Left colon (tissue), 2 donors: ENCODE data around the gene DAAM1. TPM values are rescaled to one million over a fixed set of nuclear protein-coding genes. Genes with fewer than 3 reads are reported as not detected.

Experiments used
- ATAC-seq: fragments of 200-7000 bp; cut with Tn5 transposase; one replicate; pipeline ENCODE4 v1.9.1; 2020; ENCODE audit warnings: mild to moderate bottlenecking, moderate library complexity
- DNase-seq, 2 donors: peaks; one replicate each; pipeline ENCODE4 v3.0.0-alpha.2; 2020
- intact Hi-C, 2 donors: fragments of 100-400 bp; cut with DNase I in 1 of 2; cut with micrococcal nuclease in 1 of 2; formaldehyde crosslinking; loops; one replicate each; pipeline versions ENCODE4 v1.11.2 to v1.14.0; 2022; cut with DNase I, micrococcal nuclease
- total RNA-seq, 2 donors: library from RNA; stranded (reverse); fragmentation: NEBNext Ultra II Directional; extraction: Animal tissue kit (Norgen Biotek cat#: 25700); gene quantifications; one replicate each; pipeline ENCODE4 v1.2.1, GENCODE V29; 2021
- donor health status: DM: no; HTN: no; CAD: no.
- donor health status: DM: yes; HTN: yes; CAD: no.

Gene DAAM1
- total RNA-seq, 2 donors from 2014 or later = 38.1 to 61.5 TPM

DNA sequence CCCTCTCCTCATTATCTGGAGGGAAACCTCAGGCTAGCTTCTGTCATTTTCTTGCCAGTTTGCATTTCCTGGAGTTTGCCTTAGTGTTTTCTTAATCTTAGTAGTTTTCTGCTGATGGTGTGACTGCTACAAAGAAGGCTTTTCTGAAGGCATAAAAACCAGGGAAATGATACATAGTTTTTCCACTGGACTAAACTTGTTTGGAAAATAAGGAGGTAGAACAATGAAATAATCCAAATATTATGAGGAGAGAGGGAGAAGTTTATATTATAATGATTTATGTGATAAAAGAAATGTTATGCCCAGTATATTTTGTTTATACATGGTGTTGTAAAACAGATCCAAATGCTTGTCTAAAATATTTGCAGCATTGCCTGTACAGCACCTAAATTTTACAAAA, 22.2 kb downstream of the DAAM1 start:
- no peak for DNase-seq
- ATAC-seq = no peak
- intact Hi-C loops = no loop called here

DNA sequence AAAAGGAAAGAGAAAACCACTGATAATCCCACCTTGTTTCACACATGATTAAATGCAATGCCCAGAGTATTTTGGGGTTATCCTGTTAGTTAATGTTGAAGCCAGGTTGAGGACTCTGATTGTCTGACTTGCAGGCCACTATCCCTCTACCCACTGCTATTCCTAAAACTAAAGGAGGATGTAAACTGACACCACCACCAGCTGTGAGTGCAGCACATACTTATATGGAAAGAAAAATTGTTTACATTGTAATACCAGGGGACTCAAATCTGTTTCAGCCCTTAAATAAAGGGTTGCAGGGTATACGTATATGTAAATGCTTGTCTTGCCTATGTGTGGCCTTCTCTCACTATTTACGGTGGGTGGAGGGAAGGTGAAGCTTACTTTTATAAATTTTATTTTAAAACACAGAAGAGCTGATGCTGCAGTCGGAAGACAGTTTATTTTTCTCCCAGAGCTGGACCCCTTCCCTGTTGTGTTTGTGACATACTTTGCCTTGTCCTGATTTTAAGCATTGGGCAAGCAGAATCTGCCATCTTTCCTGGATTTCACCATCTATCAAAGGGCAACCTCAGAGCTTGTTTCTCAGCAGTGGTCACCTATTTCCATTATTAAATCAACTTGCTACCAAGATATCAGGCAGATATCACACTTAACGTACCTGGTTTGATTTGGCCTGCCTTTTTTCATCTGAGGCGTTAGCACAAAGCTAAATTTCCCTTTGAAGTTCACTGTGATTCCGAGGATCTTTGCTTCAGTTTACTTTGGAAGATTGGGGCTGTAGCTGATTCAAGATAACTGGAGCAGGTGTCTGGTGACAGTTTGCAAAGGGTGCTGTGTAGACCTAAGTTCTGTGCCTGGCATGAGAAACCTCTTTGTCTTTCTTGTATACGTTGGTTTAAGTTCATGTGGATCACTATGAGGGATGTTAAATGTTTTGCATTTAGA, 25.2 kb downstream of the DAAM1 start:
- DNase-seq (no peak), ATAC-seq (peak; percentile 52)
- intact Hi-C loops = no loop called here

DNA sequence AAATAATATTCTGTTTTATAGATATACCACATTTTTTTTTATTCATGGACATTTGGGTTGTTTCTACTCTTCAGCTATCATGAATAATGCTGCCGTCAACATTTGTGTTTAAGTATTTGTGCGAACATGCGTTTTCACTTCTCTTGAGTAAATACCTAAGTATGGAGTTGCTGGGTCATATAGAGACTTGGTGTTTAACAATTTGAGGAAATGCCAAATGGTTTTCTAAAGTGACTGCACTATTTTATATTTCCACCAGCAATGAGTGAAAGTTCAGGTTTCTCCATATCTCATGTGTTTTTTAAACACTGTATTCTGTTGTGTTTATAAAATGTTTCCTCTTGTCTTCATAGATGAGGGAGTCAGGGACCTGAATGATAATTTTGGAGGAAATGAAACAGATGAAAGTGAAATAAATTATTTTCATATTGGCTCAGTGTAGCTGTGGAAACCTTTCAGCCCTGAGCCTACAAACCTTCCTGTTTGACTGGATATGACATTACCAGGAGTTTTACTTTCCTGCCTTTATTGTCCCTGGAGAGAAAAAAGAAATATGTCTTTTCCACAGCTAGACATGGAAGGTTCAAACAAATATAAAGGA, 26.3 kb downstream of the DAAM1 start:
- no peak for ATAC-seq
- intact Hi-C loops = no loop called here
- DNase-seq = no peak

DNA sequence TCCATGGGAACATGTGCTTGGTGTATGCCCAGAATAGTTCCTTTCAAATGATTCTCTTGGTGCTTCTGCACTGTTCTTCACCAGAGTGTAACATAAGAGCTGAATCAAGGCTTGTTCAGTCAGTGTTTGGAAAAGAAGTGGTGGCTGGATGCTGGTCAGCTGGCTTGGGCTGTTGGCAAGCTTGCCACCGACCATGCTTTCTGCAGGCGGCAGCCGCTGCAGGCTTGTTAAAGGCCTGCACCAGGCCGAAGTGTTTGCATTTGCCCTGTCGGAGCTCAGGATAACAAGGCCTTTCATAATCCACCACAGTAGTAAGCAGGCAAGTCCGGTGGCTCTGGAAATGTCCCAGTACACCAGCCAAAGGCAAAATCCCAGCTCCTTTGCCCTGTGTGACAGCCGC, 26.9 kb downstream of the DAAM1 start:
- peak; percentile 73 for ATAC-seq

DNA sequence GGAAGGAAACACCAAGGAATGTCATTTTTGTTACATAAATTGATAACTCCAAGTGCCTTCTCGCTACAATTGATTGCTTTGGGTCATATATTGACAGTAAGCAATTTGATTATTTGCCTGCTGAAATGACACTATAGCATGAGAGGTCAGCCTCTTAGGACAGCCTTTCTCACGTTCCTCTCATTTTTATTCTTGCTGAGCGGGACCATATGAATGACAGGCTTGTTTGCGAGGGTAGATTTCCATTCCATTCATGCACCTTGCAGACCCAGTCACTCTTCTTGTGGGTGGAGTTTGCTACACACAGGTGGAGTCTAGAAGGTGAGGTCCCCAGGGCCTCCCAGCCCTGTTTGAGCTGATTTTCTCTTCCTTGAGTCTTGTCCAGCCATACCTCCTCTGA, 27.3 kb downstream of the DAAM1 start:
- intact Hi-C loops = no loop called here
- DNase-seq (no peak), ATAC-seq (peak; percentile 19)

More for the DNA sequence above, 26.9 kb downstream of the DAAM1 start:
- intact Hi-C loops = no loop called here
- DNase-seq = peak; percentile 36 to 69

DNA sequence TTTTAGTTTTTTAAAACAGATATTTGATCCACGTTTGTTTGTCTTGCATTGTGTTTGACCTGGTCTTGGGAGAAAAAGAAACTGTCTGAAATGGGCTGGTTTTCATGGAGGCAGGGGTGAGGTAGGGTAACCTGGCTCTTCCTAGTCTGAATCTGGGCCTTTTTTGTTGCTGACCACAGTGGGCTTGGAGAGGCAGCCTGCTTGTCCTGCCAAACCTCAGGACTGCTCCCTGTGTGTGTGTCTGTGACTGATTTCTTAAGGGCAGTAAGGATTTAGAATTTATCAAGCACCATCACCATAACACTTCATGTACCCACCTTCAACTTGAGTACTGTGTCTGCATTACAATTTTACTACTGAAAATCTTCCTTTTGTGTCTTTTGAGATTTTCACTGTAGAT, 28.5 kb downstream of the DAAM1 start:
- DNase-seq (no peak), ATAC-seq (no peak)
- intact Hi-C loops = no loop called here

DNA sequence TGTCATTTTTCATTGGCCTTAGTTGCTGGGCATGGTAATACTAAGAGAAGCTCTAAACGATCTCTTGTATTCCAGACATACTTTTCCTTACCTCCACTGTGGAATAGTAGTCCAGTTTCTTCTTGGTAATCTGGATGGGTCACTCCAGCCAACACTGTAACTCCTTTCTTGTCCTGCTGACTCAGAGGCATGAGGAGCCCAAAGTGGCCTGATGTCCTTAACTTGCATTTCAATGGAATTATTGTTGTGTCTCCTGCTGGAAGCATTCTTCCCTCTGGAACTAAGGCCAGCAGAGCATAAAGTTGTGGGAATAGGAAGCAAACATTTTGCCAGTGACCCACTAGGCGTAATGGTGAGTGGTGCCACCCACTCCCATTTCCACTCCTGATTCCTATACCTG, 33.1 kb downstream of the DAAM1 start:
- ATAC-seq (no peak), DNase-seq (no peak)
- intact Hi-C loops = no loop called here

DNA sequence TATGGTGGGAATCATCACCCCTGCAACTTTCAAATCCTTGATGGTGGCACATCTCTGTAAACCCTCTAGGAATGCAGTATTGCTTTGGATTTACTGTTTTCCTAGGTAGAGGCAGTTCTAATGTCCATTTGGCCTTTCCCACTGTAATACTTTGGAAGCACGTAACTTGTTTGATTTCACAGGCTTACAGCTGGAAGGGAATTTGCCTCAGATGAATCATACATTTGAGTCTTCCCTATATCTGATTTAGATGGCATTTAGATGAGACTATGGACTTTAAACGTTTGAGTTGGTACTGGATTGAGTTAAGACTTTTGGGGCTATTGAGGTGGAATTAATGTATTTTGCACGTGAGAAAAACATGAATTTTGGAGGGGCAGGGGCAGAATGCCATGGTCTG, 35.9 kb downstream of the DAAM1 start:
- DNase-seq = no peak
- intact Hi-C loops = no loop called here
- no peak for ATAC-seq

DNA sequence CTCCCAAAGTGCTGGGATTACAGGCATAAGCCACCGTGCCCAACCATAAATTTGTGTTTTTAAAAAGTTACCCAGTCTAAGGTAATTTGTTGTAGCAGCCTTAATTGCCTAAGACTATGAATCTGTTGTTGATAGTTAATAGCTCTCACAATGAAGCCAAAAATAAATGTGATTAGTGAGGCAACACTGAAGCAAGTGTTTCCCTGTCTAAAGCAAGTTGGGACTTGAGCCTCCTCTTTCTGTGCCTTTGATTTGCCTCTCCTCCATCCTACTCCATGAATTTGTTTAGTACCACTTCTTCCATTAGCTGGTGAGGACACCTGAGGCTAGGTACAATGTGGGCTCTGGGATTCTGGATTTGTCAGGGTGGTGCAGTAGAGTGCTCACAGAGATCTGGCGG, 36.8 kb downstream of the DAAM1 start:
- intact Hi-C loops = no loop called here
- ATAC-seq = no peak

DNA sequence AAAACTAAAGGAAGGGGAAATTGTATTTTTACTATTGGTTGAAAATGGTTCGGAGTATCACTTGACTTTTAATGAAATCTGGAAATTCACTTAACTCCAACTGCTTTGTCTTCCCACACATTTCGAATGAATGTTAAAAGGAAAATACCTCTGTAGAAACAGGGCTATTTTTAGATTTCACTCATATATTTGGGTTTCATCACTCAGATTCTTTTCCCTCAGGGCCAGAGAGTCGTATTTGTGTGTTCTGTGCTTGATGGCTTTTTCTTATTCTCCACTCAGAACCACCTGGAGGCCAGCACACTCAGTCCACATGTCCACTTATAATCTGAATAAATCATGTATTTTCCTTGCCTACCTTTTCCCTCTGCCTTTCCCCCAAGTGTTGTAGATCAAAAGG, 40.0 kb downstream of the DAAM1 start:
- ATAC-seq = no peak
- intact Hi-C loops = no loop called here
- no peak for DNase-seq

More for the DNA sequence above, 36.8 kb downstream of the DAAM1 start:
- no peak for DNase-seq

DNA sequence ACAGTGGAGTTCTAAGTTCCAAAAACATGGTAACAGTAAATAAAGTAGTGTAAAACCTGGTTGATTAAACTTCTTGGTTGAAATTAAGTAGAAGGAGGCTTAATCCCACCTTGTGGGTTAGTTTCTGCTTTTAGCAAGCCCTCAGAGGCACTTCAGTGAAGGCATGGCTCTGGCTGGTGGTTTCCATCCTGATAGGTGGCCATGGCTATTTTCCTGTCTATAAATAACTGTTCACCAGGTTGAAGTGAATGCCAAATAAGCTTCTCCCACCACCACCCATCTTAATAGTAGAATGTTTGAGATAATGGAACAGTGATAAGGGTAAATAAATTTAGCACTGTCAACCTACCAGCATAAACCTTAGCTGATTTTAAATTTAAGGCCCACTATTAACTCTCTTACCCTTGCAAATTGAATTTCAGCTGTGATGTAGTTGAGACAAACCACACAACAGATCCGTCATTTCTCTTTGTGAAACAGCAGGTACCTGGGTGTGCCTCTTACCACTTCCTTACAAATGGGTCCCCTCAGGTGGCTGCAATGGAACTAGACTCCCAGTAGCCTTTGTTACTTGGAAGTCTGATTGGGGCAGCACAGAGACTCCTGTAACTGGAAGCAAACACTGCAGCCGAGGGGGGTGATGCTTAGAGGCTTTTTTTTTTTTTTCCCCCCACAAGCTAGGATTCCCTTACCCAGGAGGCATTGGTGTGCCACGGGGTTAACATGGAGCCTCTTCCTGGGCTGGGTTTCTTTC, 41.4 kb downstream of the DAAM1 start:
- DNase-seq = no peak
- intact Hi-C loops = no loop called here
- ATAC-seq = no peak

DNA sequence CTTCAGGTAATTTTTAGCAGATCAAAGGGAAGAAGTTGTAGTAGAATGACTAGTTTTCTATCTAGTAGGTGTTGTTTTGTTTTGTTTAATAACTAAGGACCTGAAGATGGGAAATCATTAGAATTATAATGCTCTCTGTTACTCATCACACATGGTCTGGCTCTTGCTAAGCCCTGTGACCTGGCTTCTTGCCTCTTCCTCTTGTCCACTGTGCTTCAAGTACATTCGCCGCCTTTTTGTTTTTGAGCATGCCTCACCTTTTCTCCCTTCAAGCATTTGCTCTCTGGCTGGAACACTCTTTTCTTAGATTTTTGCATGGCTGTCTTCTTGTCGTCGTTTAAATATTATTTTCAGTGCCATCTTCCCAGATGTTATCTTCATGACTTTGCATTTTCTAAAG, 47.7 kb downstream of the DAAM1 start:
- ATAC-seq = no peak
- no peak for DNase-seq
- intact Hi-C loops = no loop called here

DNA sequence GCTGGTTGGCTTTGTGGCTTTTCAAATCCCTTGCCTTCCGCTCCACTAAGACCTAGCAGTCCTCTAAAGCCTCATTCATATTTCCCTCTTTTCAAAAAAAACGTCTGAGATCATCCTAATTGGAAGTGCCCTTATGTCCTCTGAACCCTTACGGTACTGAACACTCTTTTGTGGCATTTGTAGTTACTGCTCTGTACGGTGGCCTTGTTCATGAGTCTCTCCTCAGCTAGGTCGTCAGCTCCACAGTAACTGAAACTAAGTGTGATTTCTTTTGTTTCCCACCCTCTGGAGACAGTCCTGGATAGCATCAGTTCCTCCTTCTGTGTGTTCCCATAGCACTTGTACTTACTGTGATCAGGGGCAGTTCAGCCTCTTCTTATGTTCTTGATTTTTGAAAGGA, 49.7 kb downstream of the DAAM1 start:
- ATAC-seq (peak; percentile 41), DNase-seq (no peak)
- intact Hi-C loops = no loop called here

DNA sequence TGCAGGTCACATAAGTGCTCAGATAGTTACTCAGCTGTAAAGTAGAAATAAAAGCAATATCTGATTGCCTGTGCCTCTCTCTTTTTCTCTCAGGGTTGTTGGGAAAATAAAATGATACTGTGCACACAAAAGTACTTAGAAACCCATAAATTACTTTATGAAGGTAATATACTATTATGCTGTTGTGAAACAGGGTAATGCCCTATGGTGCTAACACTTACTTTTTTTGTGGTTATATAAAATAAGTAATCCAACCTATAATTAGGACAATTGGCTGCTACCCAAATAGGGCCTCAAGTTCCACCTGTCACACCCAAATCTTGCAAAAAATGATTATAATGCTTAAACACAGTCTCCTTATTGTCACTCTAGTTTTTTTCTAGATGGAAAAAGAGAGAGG, 50.6 kb downstream of the DAAM1 start:
- intact Hi-C loops = no loop called here
- ATAC-seq (peak; percentile 88), DNase-seq (no peak)

DNA sequence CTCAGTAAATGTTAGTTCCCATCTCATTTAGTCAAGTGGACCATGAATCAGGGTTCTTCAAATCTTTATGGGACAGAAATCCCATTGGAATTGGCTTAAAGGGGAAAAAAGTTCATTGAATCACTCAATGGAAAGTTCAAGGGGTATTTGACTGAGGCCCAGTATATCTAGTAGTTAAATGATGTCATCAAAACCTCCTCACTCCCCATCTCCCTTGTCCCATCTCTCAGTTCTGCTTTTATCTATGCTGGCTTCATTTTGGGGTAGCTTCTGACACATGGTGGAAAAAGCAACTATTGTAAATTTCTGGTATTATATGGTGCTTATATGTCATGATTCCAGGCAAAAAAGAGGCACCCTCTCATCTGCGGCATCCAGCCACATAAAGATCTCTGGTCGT, 51.9 kb downstream of the DAAM1 start:
- no peak for ATAC-seq
- intact Hi-C loops = no loop called here
- no peak for DNase-seq

DNA sequence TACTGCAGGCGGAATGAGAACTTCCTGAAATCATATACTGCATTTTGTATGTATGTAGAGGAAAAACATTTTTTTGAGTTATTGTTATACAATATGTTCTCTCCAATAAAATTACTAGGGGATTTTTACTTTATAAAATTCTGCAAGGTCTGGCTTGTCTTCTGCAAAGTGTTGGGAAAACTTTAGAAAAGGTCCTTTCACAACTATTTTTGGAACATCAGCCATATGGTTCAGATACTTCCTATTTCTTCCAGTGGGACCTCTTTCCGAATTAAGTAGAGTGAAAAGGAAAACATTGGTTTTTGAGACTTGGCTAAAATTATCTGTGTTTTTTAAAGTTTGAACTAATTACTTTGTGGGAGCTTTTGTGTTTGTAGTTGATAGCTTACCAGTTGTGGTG, 52.7 kb downstream of the DAAM1 start:
- no peak for DNase-seq
- no peak for ATAC-seq
- intact Hi-C loops = no loop called here

DNA sequence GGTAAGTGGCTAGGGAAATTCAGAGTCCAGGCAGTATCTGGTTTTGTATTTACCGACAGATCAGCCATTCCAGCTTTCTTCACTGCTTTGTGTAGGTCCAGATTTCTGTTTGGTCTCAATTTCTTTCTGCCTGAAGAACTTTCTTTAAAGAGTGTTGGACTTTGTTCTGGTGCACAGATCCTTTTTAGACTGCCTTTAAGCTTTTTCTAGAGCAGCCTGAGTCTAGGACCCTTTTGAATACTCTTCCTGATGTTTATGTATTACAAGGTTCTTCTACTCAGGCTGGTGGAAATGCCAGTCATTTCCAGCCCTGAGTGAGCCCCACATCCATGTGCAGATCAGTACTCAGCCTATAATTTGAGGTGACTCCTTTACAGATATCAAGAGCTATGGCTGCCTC, 54.7 kb downstream of the DAAM1 start:
- intact Hi-C loops = no loop called here
- ATAC-seq = no peak
- no peak for DNase-seq

DNA sequence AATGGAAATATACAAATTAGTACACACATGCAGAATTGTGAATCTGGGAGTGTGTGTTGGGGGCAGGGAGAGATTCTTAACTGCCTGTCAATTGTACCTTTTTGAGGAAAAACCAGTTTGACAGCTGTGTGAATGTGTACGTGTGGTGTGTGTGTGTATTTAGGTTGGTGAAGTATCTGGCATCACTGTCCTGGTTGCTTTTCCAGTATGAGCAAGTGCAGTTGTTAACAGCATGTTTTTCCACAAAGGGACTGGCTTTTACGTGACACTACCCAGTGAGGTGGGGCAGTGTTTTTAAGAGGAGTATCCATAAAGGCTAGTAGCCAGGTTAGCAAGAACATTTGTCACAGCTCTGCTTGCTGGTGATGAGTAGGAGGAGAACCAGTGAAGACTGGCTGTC, 56.1 kb downstream of the DAAM1 start:
- intact Hi-C loops = no loop called here
- DNase-seq = no peak
- peak; percentile 85 for ATAC-seq

DNA sequence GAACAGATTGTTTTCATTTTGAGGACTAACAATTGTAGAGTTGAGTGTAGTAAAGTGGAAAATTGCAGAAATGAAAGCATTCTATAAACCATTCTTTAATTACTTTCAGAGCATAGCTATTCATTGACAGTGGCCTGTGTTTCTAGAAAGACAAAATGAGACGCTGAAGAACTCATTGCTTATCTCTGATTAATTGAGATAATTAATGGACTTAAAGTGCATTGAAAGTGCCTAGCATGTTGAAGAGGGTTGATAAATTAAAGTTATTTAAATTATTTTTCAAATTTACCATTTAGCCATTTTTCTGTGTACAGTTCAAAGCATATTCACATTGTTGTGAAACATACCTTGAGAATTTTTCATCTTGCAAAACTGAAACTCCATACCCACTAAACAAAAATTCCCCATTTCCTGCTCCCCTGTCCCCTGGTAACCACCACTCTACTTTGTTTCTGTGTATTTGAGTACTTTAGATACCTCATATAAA, 57.4 kb downstream of the DAAM1 start:
- ATAC-seq (no peak), DNase-seq (no peak)
- intact Hi-C loops = no loop called here

DNA sequence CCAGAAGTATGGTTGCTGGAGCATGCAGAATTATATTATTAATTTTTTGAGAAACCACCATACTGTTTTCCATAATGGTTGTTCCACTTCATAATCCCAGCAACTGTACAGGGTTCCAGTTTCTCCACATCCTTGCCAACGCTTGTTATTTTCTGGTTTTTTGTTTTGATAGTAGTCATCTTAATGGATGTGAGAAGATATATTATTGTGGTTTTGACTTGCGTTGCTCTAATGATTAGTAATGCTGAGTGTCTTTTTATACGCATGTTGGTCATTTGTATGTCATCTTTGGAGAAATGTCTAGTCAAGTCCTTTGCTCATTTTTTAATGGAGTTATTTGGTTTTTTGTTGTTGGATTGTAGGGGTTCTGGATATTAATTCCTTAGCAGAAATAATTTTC, 58.1 kb downstream of the DAAM1 start:
- DNase-seq (no peak), ATAC-seq (no peak)
- intact Hi-C loops = no loop called here
